ENCODE measurements around the gene GPS1.

DNA sequence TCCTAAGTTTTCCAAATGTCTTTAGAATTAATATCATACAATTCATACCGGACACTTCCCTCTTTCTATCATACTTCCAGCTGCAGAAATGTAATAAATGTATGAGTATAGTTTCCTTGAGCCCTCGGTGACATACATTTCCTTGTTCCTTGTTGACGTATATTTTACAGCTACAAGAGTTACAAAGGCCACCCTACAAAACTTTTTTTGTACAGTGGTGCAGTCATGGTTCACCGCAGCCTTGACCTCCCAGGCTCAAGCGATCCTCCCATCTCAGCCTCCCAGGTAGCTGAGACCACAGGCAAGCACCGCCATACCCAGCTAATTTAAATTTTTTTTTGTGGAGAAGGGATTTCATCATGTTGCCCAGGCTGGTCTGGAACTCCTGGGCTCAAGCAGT, 21.1 kb downstream of the GPS1 start:
- TF ChIP-seq CTCF (IDR thresholded peaks at IDR 0.05) (no peak), POLR2AphosphoS5 (IDR thresholded peaks at IDR 0.05) (no peak), POLR2A (IDR thresholded peaks at IDR 0.05) (no peak)
